ENCODE measurements around the gene CCT6B.
"Not testable (repeated sequence)": the region's sequence is repeated elsewhere in the genome, so short reads cannot be mapped to it uniquely, and the experiment has no call there.

Gene CCT6B

GRCh38 chr17:34961093-34961911 is at the start of gene CCT6B, which contains the start of gene ZNF830:
CCT6B (minus strand) TSS chr17:34961460; CDS start chr17:34961393, 67 bp downstream.
ZNF830 (plus strand) TSS chr17:34961540; CDS start chr17:34961567, 27 bp downstream.
- peak; percentile 95 for DNase-seq

- no peak for DNase-seq
Measured at GRCh38 chr17:35010093-35010492, 48.8 kb upstream of the CCT6B start.

DNA sequence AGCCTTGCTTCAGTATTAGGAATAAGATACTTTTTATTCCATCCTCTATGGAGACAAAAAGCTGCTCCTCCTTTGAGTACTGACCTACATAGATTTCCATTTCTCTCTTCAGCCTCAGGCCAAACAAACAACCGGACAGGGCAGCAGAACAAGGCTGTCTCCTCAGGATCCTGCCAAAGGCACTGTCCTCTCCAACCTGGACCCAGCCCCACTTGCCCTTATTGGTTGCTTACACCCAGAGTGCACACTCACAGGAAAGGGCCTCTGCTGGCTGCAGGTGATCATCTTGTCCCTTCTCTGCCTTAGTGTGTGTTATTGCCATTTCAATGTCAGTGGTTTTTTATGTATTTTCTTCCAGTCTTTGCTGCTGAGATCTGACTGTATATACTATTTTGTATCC is 45.7 kb upstream of the CCT6B start:
- DNase-seq: no peak

GRCh38 chr17:35006345-35006744 is 45.1 kb upstream of the CCT6B start:
- no peak for DNase-seq

DNA sequence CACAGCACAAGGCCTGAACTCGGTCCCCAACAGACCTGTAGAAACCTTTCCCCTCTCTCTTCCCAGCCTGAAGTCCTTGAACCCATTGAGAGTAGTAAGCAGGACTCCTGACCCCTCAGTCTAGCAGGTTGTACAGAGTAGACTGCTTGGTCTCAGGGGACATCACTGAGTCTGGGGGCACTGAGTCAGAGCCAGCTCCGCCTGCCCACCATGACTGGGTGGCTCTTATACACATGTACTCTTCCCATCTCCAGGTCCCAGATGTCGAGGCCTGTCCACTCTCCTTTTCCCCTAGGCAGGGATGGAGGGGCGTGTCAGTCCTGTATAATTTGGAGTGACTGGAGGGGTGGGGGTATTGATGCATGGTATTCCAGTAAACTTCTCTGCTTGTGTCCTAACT is 42.5 kb upstream of the CCT6B start:
- no peak for DNase-seq

GRCh38 chr17:35002876-35003551 is 41.8 kb upstream of the CCT6B start:
- no peak for DNase-seq

DNA sequence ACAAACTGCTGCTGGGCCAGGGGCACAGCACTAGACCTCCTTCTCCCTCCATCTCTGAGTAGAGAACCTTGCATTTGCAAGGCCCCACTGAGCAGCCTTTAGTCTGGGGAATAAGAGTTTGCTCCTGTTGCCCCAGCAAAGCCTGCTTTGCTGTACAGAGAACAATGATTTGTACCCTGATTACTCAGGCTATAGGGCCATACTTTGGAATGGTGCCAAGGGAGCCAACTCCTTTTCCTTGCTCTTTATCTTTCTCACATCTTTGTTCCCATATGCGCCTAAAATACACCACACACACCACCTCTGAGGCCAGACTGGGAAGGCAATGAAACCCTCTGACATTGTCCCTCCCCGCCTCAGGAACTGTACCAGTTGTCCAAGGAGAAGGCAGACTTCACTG is 40.3 kb upstream of the CCT6B start:
- no peak for DNase-seq

DNA sequence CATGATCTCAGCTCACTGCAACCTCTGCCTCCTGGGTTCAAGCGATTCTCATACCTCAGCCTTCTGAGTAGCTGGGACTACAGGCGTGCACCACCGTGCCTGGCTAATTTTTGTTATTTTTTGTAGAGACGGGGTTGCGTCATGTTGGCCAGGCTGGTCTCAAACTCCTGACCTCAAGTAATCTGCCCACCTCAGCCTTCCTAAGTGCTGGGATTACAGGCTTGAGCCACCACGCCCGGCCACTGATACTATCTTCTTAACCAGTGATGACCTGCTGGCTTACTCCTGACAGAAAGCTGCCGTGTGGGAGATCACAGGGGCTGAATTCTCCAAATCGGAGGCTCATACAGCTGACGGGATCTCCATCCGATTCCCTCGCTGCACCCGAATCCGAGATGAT is 39.7 kb upstream of the CCT6B start:
- DNase-seq: not testable (repeated sequence)

GRCh38 chr17:34999456-34999855 is 38.2 kb upstream of the CCT6B start:
- DNase-seq: no peak

GRCh38 chr17:34998205-34998604 is 36.9 kb upstream of the CCT6B start:
- peak; percentile 5 for DNase-seq

GRCh38 chr17:34997355-34997862 is 36.1 kb upstream of the CCT6B start:
- peak; percentile 44 for DNase-seq

- DNase-seq: peak; percentile 37
Measured at GRCh38 chr17:34996422-34997285, 35.4 kb upstream of the CCT6B start.

DNA sequence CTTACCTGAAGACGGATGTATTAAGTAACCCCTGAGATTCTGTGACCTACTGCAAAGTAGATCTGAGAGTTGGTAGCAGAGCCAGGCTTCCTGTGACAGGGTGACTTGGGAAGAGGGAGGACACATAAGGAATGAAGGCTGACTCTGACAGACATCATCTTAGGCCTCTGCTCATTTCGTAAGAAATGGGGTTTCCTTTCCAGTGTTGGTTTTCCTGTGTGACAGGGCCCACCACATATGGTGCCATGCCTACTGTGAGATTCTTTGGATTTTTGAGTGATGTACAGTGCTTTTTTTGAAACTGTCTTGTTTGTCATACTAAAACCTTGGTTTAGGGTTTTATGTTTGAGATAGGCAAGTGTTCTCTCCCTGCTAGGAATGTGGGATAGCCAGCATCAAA is 31.8 kb upstream of the CCT6B start:
- DNase-seq: no peak

GRCh38 chr17:34991606-34992005 is 30.3 kb upstream of the CCT6B start:
- no peak for DNase-seq

DNA sequence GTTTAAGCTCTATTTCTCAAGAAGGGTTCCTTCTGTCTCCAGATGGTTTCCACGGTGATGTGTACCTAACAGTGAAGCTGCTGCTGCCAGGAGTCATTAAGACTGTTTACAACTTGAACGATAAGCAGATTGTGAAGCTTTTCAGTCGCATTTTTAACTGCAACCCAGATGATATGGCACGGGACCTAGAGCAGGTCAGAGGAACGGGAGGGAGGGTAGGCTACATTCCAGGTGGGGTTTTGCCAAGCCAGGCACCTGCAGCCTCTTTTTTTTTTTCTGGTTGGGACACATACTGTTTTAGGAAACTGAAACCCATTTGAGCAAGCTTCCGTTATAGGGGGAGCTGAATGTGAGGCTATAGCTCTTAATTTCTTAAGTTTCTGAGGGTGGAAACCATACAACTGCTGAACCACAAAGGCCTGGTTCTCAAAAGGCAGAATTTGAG is 29.7 kb upstream of the CCT6B start:
- peak; percentile 85 for DNase-seq

DNA sequence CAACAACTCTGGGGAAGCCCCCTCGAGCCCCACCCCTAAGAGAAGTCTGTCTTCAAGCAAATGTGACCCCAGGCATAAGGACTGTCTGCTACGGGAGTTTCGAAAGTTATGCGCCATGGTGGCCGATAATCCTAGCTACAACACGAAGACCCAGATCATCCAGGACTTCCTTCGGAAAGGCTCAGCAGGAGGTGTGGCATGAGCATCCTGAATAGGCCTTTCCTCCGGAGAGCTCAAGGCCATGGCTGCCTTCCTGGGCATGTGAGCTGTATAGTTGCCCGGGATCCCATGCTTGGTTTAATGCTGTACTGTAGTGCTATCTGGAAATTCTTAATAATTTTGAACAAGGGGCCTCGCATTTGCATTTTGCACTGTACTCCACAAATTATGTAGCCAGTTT is 28.2 kb upstream of the CCT6B start:
- no peak for DNase-seq

DNA sequence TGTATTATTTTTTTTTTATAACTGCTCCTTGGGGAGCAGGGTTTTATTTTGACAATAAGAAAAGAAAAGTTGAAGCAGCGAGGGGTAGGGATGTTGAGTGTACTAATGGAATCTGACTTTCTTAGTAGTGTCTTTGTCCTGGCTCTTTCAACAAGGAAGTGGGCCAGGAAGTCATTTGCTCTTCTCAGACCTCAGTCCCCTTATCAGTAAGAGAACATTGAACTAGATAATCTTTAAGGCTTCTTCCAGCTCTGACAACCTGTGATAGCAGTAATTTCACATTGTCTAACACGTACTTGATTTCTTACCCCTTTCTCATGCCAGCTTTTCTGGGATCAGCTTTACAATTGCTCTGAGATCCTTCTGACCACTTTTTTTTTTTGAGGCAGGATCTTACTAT is 27.4 kb upstream of the CCT6B start:
- DNase-seq: no peak

DNA sequence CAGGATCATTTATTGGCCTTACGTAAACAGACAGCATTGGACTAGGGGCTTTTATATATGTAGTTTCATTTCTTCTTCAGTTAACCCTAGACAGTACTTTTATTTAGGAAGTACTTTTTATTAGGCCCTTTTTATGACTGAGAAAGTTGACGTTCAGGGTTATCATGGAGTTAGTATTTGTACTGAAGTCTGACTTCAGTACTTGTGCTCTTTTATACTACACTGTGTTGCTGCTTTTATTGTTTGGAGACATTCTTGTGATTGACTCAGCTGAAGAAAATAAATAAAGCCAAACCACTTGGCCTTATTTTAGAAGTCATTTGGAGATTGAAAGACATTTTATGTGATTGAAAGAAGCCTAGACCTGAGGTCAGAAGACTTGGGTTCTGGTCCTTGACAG is 26.0 kb upstream of the CCT6B start:
- DNase-seq: no peak

DNA sequence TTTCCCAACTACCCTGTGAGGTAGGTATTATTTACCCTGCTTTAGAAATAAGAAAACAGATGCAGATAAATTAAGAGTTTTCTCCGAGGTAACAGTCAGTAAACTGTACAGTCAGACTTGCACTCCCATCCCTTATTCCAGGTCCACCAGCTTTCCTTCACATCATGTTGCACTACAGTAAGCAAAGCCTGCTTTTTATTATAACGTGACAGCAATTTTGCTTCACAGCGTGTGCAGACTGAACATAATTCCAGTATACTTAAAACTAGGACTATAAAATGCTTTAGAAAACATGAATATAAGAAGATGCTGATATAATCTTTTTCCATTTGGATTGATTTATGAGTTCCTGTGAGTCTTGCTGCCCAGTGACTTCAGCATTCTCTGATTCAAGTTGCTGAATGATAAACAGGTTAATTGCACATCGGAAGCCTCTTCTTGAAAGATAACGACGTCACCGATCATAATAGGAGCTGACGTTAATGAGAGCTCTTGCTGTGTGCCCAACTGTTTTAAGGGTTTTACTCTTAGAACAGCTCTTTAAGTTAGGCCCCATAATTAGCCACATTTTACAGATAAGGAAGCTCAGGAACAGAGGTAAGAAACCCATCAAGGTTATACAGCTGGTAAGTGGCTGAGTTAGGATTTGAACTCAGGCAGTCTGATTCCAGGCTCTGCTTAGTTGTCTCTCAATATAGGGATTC is 20.4 kb upstream of the CCT6B start:
- DNase-seq: no peak

DNA sequence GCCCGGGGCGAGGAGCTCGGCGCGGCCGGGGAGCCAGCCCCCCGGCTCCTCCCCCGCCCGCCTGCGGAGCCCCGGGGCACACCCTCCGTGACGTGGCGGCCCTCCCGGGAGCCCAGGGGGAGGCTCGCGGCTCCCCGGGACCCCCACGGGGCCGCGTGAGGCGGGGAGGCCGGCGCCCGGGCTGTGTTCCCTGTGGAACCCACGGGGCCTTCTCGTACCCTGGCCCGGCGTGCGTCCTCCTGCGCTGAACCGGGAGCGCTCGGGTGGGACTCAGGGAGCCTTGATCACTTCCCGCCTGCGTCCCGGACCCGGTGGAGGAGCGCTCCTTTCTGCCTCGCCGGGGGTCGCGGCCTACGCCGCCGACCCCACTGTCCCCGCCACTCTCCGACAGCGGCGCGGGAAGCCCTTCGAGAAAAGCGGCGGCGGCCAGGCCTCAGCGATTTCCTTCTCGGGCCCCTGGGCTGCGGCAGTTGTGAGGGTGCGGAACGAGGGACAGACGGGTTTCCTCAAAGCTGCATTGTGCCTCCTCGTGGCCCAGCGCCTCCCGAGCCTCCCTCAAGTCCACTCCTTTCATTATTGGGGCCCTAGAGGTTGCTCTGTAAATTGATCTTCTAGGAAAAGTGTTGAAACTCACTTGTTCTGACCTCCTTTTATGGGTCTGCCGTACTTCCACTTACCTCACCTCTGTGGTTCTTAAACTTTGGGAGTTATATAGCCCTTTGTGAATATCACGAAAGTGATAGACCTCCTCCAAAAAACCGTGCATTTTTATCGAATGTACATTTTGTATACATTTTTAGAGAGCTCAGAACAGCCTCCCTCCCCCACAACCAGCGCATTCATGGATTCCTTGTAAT is 19.6 kb upstream of the CCT6B start:
- peak; percentile 83 for DNase-seq

- DNase-seq: peak; percentile 89
Measured at GRCh38 chr17:34980353-34980680, 19.1 kb upstream of the CCT6B start, which contains the start of gene LIG3. LIG3 (plus strand) TSS chr17:34980512; CDS start chr17:34983006, 2,494 bp downstream.
